Hepatocyte (in vitro differentiated cells): ENCODE measurements around the gene WNT1. TPM values are rescaled to one million over a fixed set of nuclear protein-coding genes. Genes with fewer than 3 reads are reported as not detected.

Experiments used
- DNase-seq: peaks from one replicate; pipeline ENCODE4 v3.0.0-alpha.2; 2016; ENCODE audit warnings: low spot score
- H2AFZ ChIP-seq: fragments of 200-600 bp; sonication (generic); 2 replicates; pipeline ENCODE4 v1.6.0; 2016; ENCODE audit warnings: antibody characterized with exemption, mild to moderate bottlenecking
- H3K27ac ChIP-seq: fragments of 200-600 bp; sonication (generic); 2 replicates; pipeline ENCODE4 v1.5.1; 2016; ENCODE audit warnings: mild to moderate bottlenecking
- H3K27me3 ChIP-seq: fragments of 200-600 bp; sonication (generic); 2 replicates; pipeline ENCODE4 v1.6.1; 2016
- H3K36me3 ChIP-seq: fragments of 200-600 bp; sonication (generic); replicated peaks from 2 replicates; pipeline ENCODE4 v1.5.1; 2016; ENCODE audit warnings: low read depth; ENCODE audit not compliant: insufficient read depth
- H3K4me1 ChIP-seq: fragments of 200-600 bp; sonication (generic); 2 replicates; pipeline ENCODE4 v1.5.1; 2016; ENCODE audit warnings: mild to moderate bottlenecking, moderate library complexity; ENCODE audit not compliant: insufficient read depth
- H3K4me2 ChIP-seq: fragments of 200-600 bp; sonication (generic); 2 replicates; pipeline ENCODE4 v1.6.0; 2016
- H3K4me3 ChIP-seq: fragments of 200-600 bp; sonication (generic); 2 replicates; pipeline ENCODE4 v1.5.1; 2016; ENCODE audit warnings: mild to moderate bottlenecking
- H3K79me2 ChIP-seq: fragments of 200-600 bp; sonication (generic); 2 replicates; pipeline ENCODE4 v1.6.0; 2017; ENCODE audit warnings: mild to moderate bottlenecking
- H3K9me2 ChIP-seq: fragments of 200-600 bp; sonication (generic); replicated peaks from 2 replicates; pipeline ENCODE4 v1.6.0; 2017; ENCODE audit warnings: mild to moderate bottlenecking; ENCODE audit not compliant: insufficient read depth
- H3K9me3 ChIP-seq: fragments of 200-600 bp; sonication (generic); 2 replicates; pipeline ENCODE4 v1.5.1; 2016; ENCODE audit warnings: low read depth, mild to moderate bottlenecking
- H4K20me1 ChIP-seq: fragments of 200-600 bp; sonication (generic); 2 replicates; pipeline ENCODE4 v1.6.0; 2016; ENCODE audit warnings: mild to moderate bottlenecking; ENCODE audit not compliant: insufficient read depth, poor library complexity, severe bottlenecking
- CTCF ChIP-seq: fragments of 200-600 bp; sonication (generic); IDR thresholded peaks from 2 replicates; pipeline ENCODE4 v1.5.1; 2016; ENCODE audit warnings: antibody characterized with exemption, mild to moderate bottlenecking; ENCODE audit not compliant: poor library complexity
- EZH2 ChIP-seq: fragments of 200-600 bp; sonication (generic); IDR thresholded peaks from 2 replicates; pipeline ENCODE4 v1.6.1; 2016; ENCODE audit warnings: antibody characterized with exemption, mild to moderate bottlenecking, borderline replicate concordance
- EZH2phosphoT487 ChIP-seq: fragments of 200-600 bp; sonication (generic); IDR thresholded peaks from one replicate; pipeline ENCODE4 v1.6.1; 2018; ENCODE audit warnings: antibody characterized with exemption, mild to moderate bottlenecking, low read depth, moderate library complexity; ENCODE audit not compliant: unreplicated experiment, severe bottlenecking
- WGBS: methylation state at CpG from one replicate; pipeline ENCODE4 v1.1.6; 2016; ENCODE audit warnings: low lambda C conversion rate; ENCODE audit errors: missing lambda C conversion rate; 5-methylcytosine and 5-hydroxymethylcytosine counted together
- polyA plus RNA-seq: library from polyadenylated mRNA; unstranded; fragments of >200 nt; fragmentation: Nextera tagmentation; extraction: Ambion mirVana; gene quantifications from 2 replicates; pipeline ENCODE4 v1.2.1, GENCODE V29; 2016
- total RNA-seq: library from RNA; depleted of rRNA; stranded (reverse); fragments of >200 nt; gene quantifications from 2 replicates; pipeline ENCODE4 v1.2.3, GENCODE V29; 2014

WNT1 gene
- total and polyA plus RNA-seq, 2 experiments from 2014 or later = not detected

- H3K4me1 ChIP-seq = peaks cover 7% of the 10 kb centered on the region
- H2AFZ ChIP-seq = no peak overlapping the region
- no peak overlapping the region for H3K27ac ChIP-seq
- no peaks in the 10 kb centered on the region for H3K27me3 ChIP-seq
- TF ChIP-seq CTCF (no peak), EZH2 (no peak), EZH2phosphoT487 (no peak)
- no peak overlapping the region for H3K4me2 ChIP-seq
- no peaks in the 10 kb centered on the region for H3K36me3 ChIP-seq
- H3K4me3 ChIP-seq = no peak overlapping the region
- DNase-seq = no peak
- WGBS = 56% methylated on average over 4 of the region's 4 CpGs
- no peaks in the 10 kb centered on the region for H3K9me3 ChIP-seq
- H3K79me2 ChIP-seq = no peaks in the 10 kb centered on the region
- no peaks in the 10 kb centered on the region for H3K9me2 ChIP-seq
- no peaks in the 10 kb centered on the region for H4K20me1 ChIP-seq
Measured at GRCh38 chr12:48961331-48961730, 16.8 kb upstream of the WNT1 start.

- no peaks in the 10 kb centered on the region for H4K20me1 ChIP-seq
- H2AFZ ChIP-seq = no peak overlapping the region
Measured at GRCh38 chr12:48961801-48962200, 16.3 kb upstream of the WNT1 start.

DNA sequence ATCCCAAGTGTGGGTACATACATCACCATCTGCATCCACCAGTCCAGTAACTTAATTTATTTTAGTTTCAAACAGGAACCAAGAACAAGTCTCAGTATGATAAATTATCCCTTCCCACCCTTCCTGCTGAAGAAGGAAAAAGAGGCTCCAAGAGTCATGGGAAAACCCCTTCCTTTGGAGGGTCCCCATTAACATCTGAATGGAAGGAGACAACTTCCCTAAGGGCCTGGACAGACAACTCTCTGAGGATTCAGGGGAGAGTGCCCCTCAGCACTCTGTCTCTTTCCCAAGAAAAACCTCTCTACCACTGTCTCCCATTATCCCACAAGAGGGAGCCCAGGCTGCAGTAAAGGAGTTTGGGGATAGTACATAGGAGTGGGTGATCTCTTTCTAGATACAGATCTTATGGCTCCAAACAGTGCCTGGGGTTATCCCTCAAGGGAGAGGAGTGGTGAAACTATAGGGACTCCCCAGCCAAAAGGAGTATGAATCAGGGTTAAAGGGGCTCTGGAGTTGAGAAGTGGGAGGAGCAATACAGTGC, 12.8 kb upstream of the WNT1 start:
- peaks cover 12% of the 10 kb centered on the region for H3K27me3 ChIP-seq

More at GRCh38 chr12:48961801-48962200, 16.3 kb upstream of the WNT1 start:
- Histone ChIP-seq H3K4me3 (no peak overlapping the region), H3K9me3 (no peaks in the 10 kb centered on the region), H3K79me2 (no peaks in the 10 kb centered on the region), H3K36me3 (no peaks in the 10 kb centered on the region), H3K9me2 (no peaks in the 10 kb centered on the region), H3K4me1 (peaks cover 7% of the 10 kb centered on the region), H3K27me3 (no peaks in the 10 kb centered on the region), H3K27ac (no peak overlapping the region), H3K4me2 (no peak overlapping the region)
- TF ChIP-seq CTCF (no peak), EZH2 (no peak), EZH2phosphoT487 (no peak)
- no peak for DNase-seq

More for the DNA sequence above, 12.8 kb upstream of the WNT1 start:
- Histone ChIP-seq H3K4me3 (no peak overlapping the region), H3K36me3 (no peaks in the 10 kb centered on the region), H3K9me3 (no peaks in the 10 kb centered on the region), H3K4me1 (peaks cover 13% of the 10 kb centered on the region), H3K79me2 (no peaks in the 10 kb centered on the region), H3K9me2 (no peaks in the 10 kb centered on the region), H3K27ac (no peak overlapping the region), H3K4me2 (no peak overlapping the region), H2AFZ (no peak overlapping the region), H4K20me1 (no peaks in the 10 kb centered on the region)
- DNase-seq = no peak
- no peak for TF ChIP-seq EZH2phosphoT487
- peak; percentile 24 for TF ChIP-seq CTCF
